Esophagus muscularis mucosa (tissue), 3 donors: ENCODE results near the gene USP33.

Source experiments
- CTCF ChIP-seq, 3 experiments: fragments of 200-600 bp in 2 of 3; fragments of 450-650 bp in 1 of 3; sonication (generic) in 2 of 3; IDR thresholded peaks; one replicate each; pipeline ENCODE4 v1.5.1; 2017 to 2019; ENCODE audit warnings: antibody characterized with exemption in 3 of 3, mild to moderate bottlenecking in 2 of 3, moderate library complexity in 1 of 3
- POLR2A ChIP-seq: fragments of 450-650 bp; IDR thresholded peaks from one replicate; pipeline ENCODE4 v1.6.1; 2017; ENCODE audit warnings: antibody characterized with exemption, moderate library complexity, mild to moderate bottlenecking, low read depth

GRCh38 chr1:77668924-77669449 is 90.7 kb downstream of the USP33 start:
- TF ChIP-seq POLR2A (no peak), CTCF (IDR thresholded peaks at IDR 0.05) (no peak)
